Ascending aorta (tissue), 2 donors: ENCODE measurements around the gene INO80B. TPM values are rescaled to one million over a fixed set of nuclear protein-coding genes. Genes with fewer than 3 reads are reported as not detected.

Experiments
- DNase-seq, 2 donors: peaks; one replicate each; pipeline ENCODE4 v3.0.0-alpha.2; 2019; ENCODE audit warnings: low spot score in 2 of 2
- H3K27ac ChIP-seq, 2 donors: fragments of 200-600 bp; sonication (generic); one replicate each; pipeline ENCODE4 v1.5.1; 2016 to 2017; ENCODE audit warnings: mild to moderate bottlenecking in 1 of 2
- H3K27me3 ChIP-seq: fragments of 200-600 bp; sonication (generic); one replicate; pipeline ENCODE4 v1.5.1; 2017
- H3K36me3 ChIP-seq, 2 donors: fragments of 200-600 bp; sonication (generic); one replicate each; pipeline ENCODE4 v1.5.1; 2016
- H3K4me1 ChIP-seq, 2 donors: fragments of 200-600 bp; sonication (generic); one replicate each; pipeline ENCODE4 v1.5.1; 2016 to 2017; ENCODE audit warnings: mild to moderate bottlenecking in 1 of 2
- H3K4me3 ChIP-seq, 2 donors: fragments of 200-600 bp; sonication (generic); one replicate each; pipeline ENCODE4 v1.5.1; 2016 to 2017; ENCODE audit warnings: mild to moderate bottlenecking in 1 of 2
- H3K9me3 ChIP-seq, 2 donors: fragments of 200-600 bp; sonication (generic); one replicate each; pipeline ENCODE4 v1.5.1; 2016
- intact Hi-C: fragments of 100-400 bp; cut with DNase I; formaldehyde crosslinking; loops from one replicate; pipeline ENCODE4 v1.15.1; 2023
- total RNA-seq: library from RNA; depleted of rRNA; stranded (reverse); fragments of >200 nt; gene quantifications from one replicate; pipeline ENCODE4 v1.1.0, GENCODE V29; 2016
- TF ChIP-seq, protein P1 (sequence below), 3 experiments: fragments of 200-600 bp in 2 of 3; fragments of 450-650 bp in 1 of 3; sonication (generic) in 2 of 3; IDR thresholded peaks; one replicate each; pipeline ENCODE4 v1.5.1; 2016 to 2019; ENCODE audit warnings: antibody characterized with exemption in 3 of 3, mild to moderate bottlenecking in 1 of 3, moderate library complexity in 1 of 3

The INO80B gene
- total RNA-seq, 1 donor from 2014 or later, result 79.4 TPM

DNA sequence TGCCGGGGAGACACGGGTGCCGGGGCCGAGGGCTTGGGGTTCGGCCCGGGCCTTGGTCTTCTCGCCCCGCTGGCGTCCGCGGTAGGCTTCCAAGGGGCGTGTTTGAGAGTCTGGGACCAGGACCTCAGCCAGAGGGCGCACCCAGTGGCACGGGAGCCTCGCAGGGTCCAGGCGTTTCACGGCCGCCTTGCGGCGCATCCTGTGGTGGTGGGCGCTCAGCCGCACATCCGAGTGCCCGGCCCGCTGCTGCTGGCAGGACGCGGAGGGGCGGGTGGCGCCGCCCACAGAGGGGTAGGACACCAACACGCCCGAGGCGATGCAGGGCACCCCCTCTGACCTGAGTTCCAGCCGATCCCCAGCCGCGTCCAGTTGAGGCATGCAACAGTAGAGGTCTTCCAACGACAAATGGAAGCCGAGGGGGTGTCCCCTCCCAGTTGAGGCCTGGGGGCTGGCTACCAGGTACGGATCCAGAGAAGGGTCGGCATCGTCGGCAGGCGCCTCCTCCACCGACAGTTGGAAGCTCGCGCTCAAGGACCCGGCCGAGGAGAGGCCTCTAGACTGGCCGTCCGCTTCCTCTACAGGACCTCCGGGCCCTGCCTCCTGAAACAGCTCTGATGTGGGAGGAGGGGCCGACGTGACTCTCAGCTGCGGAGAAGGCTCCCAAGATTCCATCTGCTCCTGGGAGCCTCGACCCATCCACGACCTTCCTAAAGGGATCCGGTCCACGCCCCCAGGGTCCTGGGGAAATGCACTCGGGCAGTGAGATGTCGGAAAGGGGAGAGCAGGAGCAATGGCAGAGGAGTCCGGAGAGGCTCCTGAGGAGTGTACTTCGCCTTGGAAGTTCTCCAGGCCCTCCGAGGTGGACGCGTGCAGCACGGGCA is 39.8 kb upstream of the INO80B start:
- Histone ChIP-seq H3K4me3 (peak overlapping the region; percentile 49 to 84), H3K36me3 (no peaks in the 10 kb centered on the region), H3K9me3 (no peaks in the 10 kb centered on the region), H3K27me3 (no peaks in the 10 kb centered on the region), H3K4me1 (peaks cover 5 to 9% of the 10 kb centered on the region in 2 donors), H3K27ac (peak overlapping the region; percentile 1 to 41)
- DNase-seq, result peak in 1 of 2 donors; percentile 80
- intact Hi-C loops, result no loop called here
- TF ChIP-seq, protein P1, sequence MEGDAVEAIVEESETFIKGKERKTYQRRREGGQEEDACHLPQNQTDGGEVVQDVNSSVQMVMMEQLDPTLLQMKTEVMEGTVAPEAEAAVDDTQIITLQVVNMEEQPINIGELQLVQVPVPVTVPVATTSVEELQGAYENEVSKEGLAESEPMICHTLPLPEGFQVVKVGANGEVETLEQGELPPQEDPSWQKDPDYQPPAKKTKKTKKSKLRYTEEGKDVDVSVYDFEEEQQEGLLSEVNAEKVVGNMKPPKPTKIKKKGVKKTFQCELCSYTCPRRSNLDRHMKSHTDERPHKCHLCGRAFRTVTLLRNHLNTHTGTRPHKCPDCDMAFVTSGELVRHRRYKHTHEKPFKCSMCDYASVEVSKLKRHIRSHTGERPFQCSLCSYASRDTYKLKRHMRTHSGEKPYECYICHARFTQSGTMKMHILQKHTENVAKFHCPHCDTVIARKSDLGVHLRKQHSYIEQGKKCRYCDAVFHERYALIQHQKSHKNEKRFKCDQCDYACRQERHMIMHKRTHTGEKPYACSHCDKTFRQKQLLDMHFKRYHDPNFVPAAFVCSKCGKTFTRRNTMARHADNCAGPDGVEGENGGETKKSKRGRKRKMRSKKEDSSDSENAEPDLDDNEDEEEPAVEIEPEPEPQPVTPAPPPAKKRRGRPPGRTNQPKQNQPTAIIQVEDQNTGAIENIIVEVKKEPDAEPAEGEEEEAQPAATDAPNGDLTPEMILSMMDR (IDR thresholded peaks at IDR 0.05), result peak in 2 of 3 experiments; percentile 14 to 48

DNA sequence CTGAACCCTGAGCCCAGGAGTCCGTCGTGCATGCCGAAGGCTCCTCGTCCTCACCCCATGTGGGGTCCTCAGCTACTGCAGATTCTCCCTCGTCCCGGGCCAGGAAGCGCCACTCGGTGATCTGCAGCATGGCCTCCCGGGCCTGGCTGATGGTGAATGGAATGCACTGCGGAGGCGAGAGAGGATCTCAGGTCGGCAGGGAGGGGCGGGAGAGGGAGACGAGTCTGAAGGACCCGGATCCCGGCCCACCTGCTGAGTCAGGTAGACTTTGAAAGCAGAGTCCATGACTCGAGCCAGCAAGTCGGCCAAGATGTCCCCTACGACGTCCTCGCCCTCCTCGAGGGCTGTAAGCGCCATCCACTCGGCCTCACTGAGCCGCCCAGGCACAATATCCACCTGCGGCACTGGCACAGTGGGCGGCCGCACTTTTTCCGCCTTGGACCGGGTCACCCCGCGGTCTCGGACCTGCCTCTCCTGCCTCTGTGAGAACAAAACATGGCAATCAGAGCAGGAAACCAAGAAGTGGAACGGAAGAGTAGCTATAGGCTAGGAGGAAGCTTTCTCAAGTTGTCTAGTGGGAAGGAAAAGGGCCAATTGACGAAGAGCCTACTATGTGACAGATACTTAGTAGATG is 39.0 kb upstream of the INO80B start:
- DNase-seq, result peak in 1 of 2 donors; percentile 64
- Histone ChIP-seq H3K4me1 (peaks cover 5 to 9% of the 10 kb centered on the region in 2 donors), H3K9me3 (no peaks in the 10 kb centered on the region), H3K27me3 (no peaks in the 10 kb centered on the region), H3K36me3 (no peaks in the 10 kb centered on the region), H3K27ac (no peak overlapping the region), H3K4me3 (peak overlapping the region; percentile 49 to 84)
- intact Hi-C loops, result no loop called here
- TF ChIP-seq, protein P1 (IDR thresholded peaks at IDR 0.05), result no peak

DNA sequence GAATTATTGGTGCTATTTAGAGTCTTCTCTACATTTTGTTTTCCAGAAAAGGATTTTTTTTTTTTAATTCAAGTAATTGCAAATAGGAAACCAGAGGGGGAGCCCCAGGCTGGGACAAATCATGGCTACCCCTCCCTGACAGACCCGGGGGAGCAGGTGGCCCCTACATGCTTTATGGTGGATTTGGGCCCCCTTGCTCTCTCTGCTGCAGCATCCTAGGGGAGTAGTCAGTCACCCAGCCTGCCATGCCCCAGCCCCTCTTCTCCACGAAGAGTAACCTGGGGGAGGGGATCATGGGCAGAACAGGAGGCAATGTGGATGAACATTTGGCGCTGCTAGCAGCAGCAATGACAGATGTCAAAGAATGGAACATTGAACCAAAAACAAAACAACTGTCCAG is 38.1 kb upstream of the INO80B start:
- Histone ChIP-seq H3K27ac (no peak overlapping the region), H3K36me3 (no peaks in the 10 kb centered on the region), H3K4me1 (peaks cover 5 to 9% of the 10 kb centered on the region in 2 donors), H3K4me3 (no peak overlapping the region), H3K9me3 (no peaks in the 10 kb centered on the region), H3K27me3 (no peaks in the 10 kb centered on the region)
- TF ChIP-seq, protein P1 (IDR thresholded peaks at IDR 0.05), result no peak
- intact Hi-C loops, result no loop called here
- peak in 1 of 2 donors; percentile 60 for DNase-seq

DNA sequence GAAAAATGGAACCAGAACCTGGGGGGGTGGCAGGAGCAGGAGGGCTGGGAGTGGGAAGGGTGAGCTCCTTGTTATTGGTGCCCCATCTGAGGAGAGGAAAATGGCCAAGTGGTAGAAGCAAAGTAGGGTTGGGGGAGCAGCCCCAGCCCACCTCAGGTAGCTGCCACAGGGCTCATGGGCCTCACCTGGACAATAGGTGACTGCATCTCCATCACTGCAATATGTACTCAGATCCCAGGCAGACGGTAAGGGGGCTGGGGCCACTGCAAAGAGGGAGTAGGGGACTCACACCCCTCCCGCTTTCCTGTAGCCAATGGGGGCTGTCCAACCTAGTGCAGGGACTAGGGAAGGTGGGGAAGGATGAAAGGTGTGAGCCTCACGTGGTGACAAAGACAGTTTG is 37.7 kb upstream of the INO80B start:
- intact Hi-C loops, result no loop called here
- Histone ChIP-seq H3K9me3 (no peaks in the 10 kb centered on the region), H3K36me3 (no peaks in the 10 kb centered on the region), H3K27ac (no peak overlapping the region), H3K4me1 (peaks cover 5 to 12% of the 10 kb centered on the region in 2 donors), H3K4me3 (no peak overlapping the region), H3K27me3 (no peaks in the 10 kb centered on the region)
- TF ChIP-seq, protein P1 (IDR thresholded peaks at IDR 0.05), result no peak
- DNase-seq, result peak in 1 of 2 donors; percentile 53

DNA sequence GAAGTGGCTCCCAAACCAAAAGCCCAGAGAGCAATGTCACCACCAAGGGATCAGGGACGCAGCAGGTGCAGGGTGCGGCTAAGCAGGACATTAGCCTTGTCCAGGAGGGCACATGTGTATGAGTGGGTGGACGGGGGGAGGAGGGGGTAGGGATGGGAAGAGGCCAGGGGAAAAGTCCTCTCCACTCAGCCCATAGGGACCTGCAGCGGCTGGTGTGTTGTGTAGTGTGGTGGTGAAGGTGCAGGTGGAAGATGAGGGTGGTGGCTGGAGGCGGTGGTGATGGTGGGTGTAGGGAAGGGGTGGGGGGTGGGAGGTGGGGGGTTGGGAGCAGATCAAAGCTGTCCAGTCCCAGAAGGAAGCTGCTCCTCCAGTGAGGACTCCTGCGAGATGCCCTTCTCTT is 37.1 kb upstream of the INO80B start:
- Histone ChIP-seq H3K36me3 (no peaks in the 10 kb centered on the region), H3K4me1 (peaks cover 5 to 12% of the 10 kb centered on the region in 2 donors), H3K27ac (no peak overlapping the region), H3K4me3 (no peak overlapping the region), H3K27me3 (no peaks in the 10 kb centered on the region), H3K9me3 (no peaks in the 10 kb centered on the region)
- intact Hi-C loops, result no loop called here
- TF ChIP-seq, protein P1 (IDR thresholded peaks at IDR 0.05), result no peak
- DNase-seq, result no peak
